MM.1S (cell line): Measurements from ENCODE around the gene KIF5C.
A peak's percentile ranks its signal among the peaks of the same experiment; 100 is the strongest.

Experiments
- DNase-seq: peaks from one replicate; pipeline ENCODE4 v3.0.0-alpha.2; 2015
- H2AFZ ChIP-seq: fragments of 300-600 bp; sonication (generic); 2 replicates; pipeline ENCODE4 v1.6.0; 2016; ENCODE audit warnings: antibody characterized with exemption, low read length
- H3F3A ChIP-seq: fragments of 300-600 bp; sonication (generic); 2 replicates; pipeline ENCODE4 v1.6.1; 2016; ENCODE audit warnings: mild to moderate bottlenecking, antibody characterized with exemption, low read length, moderate library complexity, mixed read lengths; ENCODE audit not compliant: insufficient read depth
- H3K27ac ChIP-seq: fragments of 300-600 bp; sonication (generic); 2 replicates; pipeline ENCODE4 v1.5.1; 2016; ENCODE audit warnings: mild to moderate bottlenecking, low read length
- H3K27me3 ChIP-seq: fragments of 300-600 bp; sonication (generic); replicated peaks from 2 replicates; pipeline ENCODE4 v1.6.0; 2016; ENCODE audit warnings: low read length; ENCODE audit not compliant: insufficient read depth
- H3K36me3 ChIP-seq: fragments of 300-600 bp; sonication (generic); replicated peaks from 2 replicates; pipeline ENCODE4 v1.6.1; 2016; ENCODE audit warnings: mild to moderate bottlenecking, low read length, mixed read lengths; ENCODE audit not compliant: insufficient read depth
- H3K4me1 ChIP-seq: fragments of 300-600 bp; sonication (generic); 2 replicates; pipeline ENCODE4 v1.6.1; 2016; ENCODE audit warnings: low read length, mixed read lengths
- H3K4me2 ChIP-seq: fragments of 300-600 bp; sonication (generic); 2 replicates; pipeline ENCODE4 v1.6.0; 2016; ENCODE audit warnings: low read depth, low read length
- H3K4me3 ChIP-seq: fragments of 300-600 bp; sonication (generic); 2 replicates; pipeline ENCODE4 v1.5.1; 2016; ENCODE audit warnings: low read length, mixed read lengths
- H3K79me2 ChIP-seq: fragments of 300-600 bp; sonication (generic); 2 replicates; pipeline ENCODE4 v1.6.1; 2016; ENCODE audit warnings: mixed run types, low read length, mixed read lengths
- H3K9ac ChIP-seq: fragments of 300-600 bp; sonication (generic); 2 replicates; pipeline ENCODE4 v1.6.1; 2016; ENCODE audit warnings: low read length, mixed read lengths
- H3K9me2 ChIP-seq: fragments of 300-600 bp; sonication (generic); replicated peaks from 2 replicates; pipeline ENCODE4 v1.6.1; 2016; ENCODE audit warnings: mild to moderate bottlenecking, low read length, mixed read lengths; ENCODE audit not compliant: insufficient read depth
- H3K9me3 ChIP-seq: fragments of 300-600 bp; sonication (generic); replicated peaks from 2 replicates; pipeline ENCODE4 v1.6.1; 2016; ENCODE audit warnings: mild to moderate bottlenecking, low read length, mixed read lengths; ENCODE audit not compliant: insufficient read depth
- H4K20me1 ChIP-seq: fragments of 300-600 bp; sonication (generic); 2 replicates; pipeline ENCODE4 v1.6.1; 2016; ENCODE audit warnings: mild to moderate bottlenecking, low read length, moderate library complexity, mixed read lengths; ENCODE audit not compliant: insufficient read depth
- CTCF ChIP-seq: fragments of 300-600 bp; sonication (generic); IDR thresholded peaks from 2 replicates; pipeline ENCODE4 v1.5.1; 2016; ENCODE audit warnings: antibody characterized with exemption, low read length, mixed read lengths
- EZH2 ChIP-seq: fragments of 300-600 bp; sonication (generic); optimal IDR thresholded peaks from 2 replicates; pipeline ENCODE3; 2017; ENCODE audit warnings: low read depth, mild to moderate bottlenecking, antibody characterized with exemption, low read length, mixed read lengths
- EZH2phosphoT487 ChIP-seq: fragments of 300-600 bp; sonication (generic); IDR thresholded peaks from 2 replicates; pipeline ENCODE4 v1.6.1; 2018; ENCODE audit warnings: antibody characterized with exemption, low read length

KIF5C gene

DNA sequence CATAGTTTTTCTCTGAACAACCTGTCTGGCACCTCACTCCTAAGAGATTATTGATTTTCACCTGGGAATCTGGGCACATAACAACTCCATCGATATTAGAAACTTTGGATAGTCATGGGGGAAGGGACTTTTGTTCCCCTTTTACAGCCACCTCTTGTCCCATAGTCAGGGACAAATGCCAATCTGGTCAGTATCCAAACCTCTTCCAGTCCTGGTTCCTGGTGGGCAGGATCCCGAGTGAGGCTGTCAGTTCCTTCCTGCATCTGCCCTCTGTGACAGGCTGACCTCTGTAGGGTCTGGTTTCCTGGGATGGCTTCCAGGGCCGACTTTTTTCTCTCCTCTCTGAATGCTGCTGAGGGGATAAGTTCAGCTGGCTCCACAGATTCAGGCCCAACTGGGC is 11.0 kb downstream of the KIF5C start:
- Histone ChIP-seq H3K9me2 (no peaks in the 10 kb centered on the region), H3K27me3 (no peaks in the 10 kb centered on the region), H3K36me3 (no peaks in the 10 kb centered on the region), H3K4me3 (no peak overlapping the region), H3K27ac (no peak overlapping the region), H3F3A (no peaks in the 10 kb centered on the region), H3K4me2 (no peak overlapping the region), H4K20me1 (no peaks in the 10 kb centered on the region), H3K9ac (no peak overlapping the region), H3K79me2 (no peaks in the 10 kb centered on the region), H2AFZ (no peak overlapping the region), H3K4me1 (no peaks in the 10 kb centered on the region), H3K9me3 (no peaks in the 10 kb centered on the region)
- TF ChIP-seq EZH2 (no peak), EZH2phosphoT487 (no peak), CTCF (no peak)
- no peak for DNase-seq

GRCh38 chr2:148887350-148888002 is 12.4 kb downstream of the KIF5C start:
- no peaks in the 10 kb centered on the region for H3K36me3 ChIP-seq
- TF ChIP-seq EZH2phosphoT487 (no peak), EZH2 (no peak), CTCF (no peak)
- peak overlapping the region; percentile 59; the same call in 1 of the 2 replicates for H2AFZ ChIP-seq
- H3K4me3 ChIP-seq = peak overlapping the region; percentile 43
- H3K9me3 ChIP-seq = 0 out of 2 replicates have a peak, but pooled peaks cover 1% of the 10 kb centered on the region
- H4K20me1 ChIP-seq = no peaks in the 10 kb centered on the region
- no peaks in the 10 kb centered on the region for H3K4me1 ChIP-seq
- peak overlapping the region; percentile 59 for H3K4me2 ChIP-seq
- H3K9ac ChIP-seq = no peak overlapping the region
- H3K9me2 ChIP-seq = no peaks in the 10 kb centered on the region
- no peaks in the 10 kb centered on the region for H3K79me2 ChIP-seq
- H3K27me3 ChIP-seq = no peaks in the 10 kb centered on the region
- no peak for DNase-seq
- no peak overlapping the region for H3K27ac ChIP-seq
- H3F3A ChIP-seq = no peaks in the 10 kb centered on the region

GRCh38 chr2:148888003-148888501 is 13.0 kb downstream of the KIF5C start:
- TF ChIP-seq EZH2phosphoT487 = no peak
- TF ChIP-seq CTCF = no peak
- no peak for TF ChIP-seq EZH2
- Histone ChIP-seq H3K9me2 (no peaks in the 10 kb centered on the region), H3K4me2 (peak overlapping the region; percentile 59), H2AFZ (peak overlapping the region; percentile 59; the same call in 1 of the 2 replicates), H3K9ac (no peak overlapping the region), H3K27me3 (no peaks in the 10 kb centered on the region), H3K79me2 (no peaks in the 10 kb centered on the region), H4K20me1 (no peaks in the 10 kb centered on the region), H3K4me1 (no peaks in the 10 kb centered on the region), H3K27ac (no peak overlapping the region), H3K4me3 (peak overlapping the region; percentile 43), H3K9me3 (0 out of 2 replicates have a peak, but pooled peaks cover 3% of the 10 kb centered on the region), H3K36me3 (no peaks in the 10 kb centered on the region), H3F3A (no peaks in the 10 kb centered on the region)
- no peak for DNase-seq
